Astrocyte of the spinal cord (primary cell): Measurements from ENCODE around the gene MBD1.
"Not testable (repeated sequence)": the region's sequence is repeated elsewhere in the genome, so short reads cannot be mapped to it uniquely, and the experiment has no call there.

ENCODE experiments used
- DNase-seq: peaks from one replicate; pipeline ENCODE4 v3.0.0; 2011; ENCODE audit warnings: low read depth, low spot score
- H3K4me3 ChIP-seq: 2 replicates; pipeline ENCODE4 v1.5.1; 2011; ENCODE audit warnings: low read depth, mild to moderate bottlenecking, low read length, moderate library complexity
- in situ Hi-C: cut with HindIII; loops from 2 replicates; pipeline ENCODE4 v1.10.0; 2017; ENCODE audit warnings: low sequenced_read_pairs
- TF ChIP-seq, protein P1 (sequence below): IDR thresholded peaks from 2 replicates; pipeline ENCODE4 v1.5.1; 2012; ENCODE audit warnings: low read depth, mild to moderate bottlenecking, low read length, inconsistent platforms

MBD1 gene

GRCh38 chr18:50250935-50251334 is 30.4 kb downstream of the MBD1 start:
- in situ Hi-C loops: no loop called here
- DNase-seq: no peak
- TF ChIP-seq, protein P1, sequence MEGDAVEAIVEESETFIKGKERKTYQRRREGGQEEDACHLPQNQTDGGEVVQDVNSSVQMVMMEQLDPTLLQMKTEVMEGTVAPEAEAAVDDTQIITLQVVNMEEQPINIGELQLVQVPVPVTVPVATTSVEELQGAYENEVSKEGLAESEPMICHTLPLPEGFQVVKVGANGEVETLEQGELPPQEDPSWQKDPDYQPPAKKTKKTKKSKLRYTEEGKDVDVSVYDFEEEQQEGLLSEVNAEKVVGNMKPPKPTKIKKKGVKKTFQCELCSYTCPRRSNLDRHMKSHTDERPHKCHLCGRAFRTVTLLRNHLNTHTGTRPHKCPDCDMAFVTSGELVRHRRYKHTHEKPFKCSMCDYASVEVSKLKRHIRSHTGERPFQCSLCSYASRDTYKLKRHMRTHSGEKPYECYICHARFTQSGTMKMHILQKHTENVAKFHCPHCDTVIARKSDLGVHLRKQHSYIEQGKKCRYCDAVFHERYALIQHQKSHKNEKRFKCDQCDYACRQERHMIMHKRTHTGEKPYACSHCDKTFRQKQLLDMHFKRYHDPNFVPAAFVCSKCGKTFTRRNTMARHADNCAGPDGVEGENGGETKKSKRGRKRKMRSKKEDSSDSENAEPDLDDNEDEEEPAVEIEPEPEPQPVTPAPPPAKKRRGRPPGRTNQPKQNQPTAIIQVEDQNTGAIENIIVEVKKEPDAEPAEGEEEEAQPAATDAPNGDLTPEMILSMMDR: no peak

GRCh38 chr18:50249576-50249975 is 31.7 kb downstream of the MBD1 start:
- TF ChIP-seq, protein P1: no peak
- H3K4me3 ChIP-seq: no peak overlapping the region
- in situ Hi-C loops: no loop called here
- no peak for DNase-seq

More at GRCh38 chr18:50250935-50251334, 30.4 kb downstream of the MBD1 start:
- H3K4me3 ChIP-seq: no peak overlapping the region

DNA sequence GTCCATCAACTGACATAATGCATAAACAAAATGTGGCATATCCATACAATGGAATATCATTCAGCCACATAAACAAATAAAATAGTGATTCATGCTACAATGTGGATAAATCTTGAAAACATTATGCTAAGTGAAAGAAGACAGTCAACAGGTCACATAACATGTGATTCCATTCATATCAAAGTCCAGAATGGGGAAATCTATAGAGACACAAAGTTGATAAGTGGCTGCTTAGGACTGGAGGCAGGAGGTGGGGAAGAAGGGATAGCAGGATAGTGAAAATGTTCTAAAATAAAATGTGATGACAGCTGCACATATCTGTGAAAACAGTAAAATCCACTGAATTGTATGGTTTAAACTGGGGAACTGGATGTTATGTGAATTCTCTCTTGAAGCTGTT is 33.8 kb downstream of the MBD1 start:
- TF ChIP-seq, protein P1: no peak
- in situ Hi-C loops: no loop called here
- no peak for DNase-seq
- no peak overlapping the region for H3K4me3 ChIP-seq

DNA sequence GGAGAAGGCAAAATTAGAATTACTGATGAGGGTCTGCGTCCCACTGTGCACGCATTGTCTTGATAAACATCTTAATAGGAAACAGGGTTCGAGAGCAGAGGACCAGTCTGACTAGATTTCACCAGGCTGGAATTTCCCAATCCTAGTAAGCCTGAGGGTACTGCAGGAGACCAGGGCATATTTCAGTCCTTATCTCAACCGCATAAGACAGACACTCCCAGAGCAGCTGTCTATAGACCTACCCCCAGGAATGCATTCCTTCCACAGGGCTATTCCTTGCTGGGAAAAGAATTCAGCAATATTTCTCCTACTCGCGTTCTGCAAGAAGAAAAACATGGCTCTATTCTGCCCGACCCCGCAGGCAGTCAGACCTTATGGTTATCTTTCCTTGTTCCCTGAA is 39.6 kb downstream of the MBD1 start:
- DNase-seq, in situ Hi-C loops: not testable (repeated sequence)

GRCh38 chr18:50240080-50240563 is 41.2 kb downstream of the MBD1 start:
- in situ Hi-C loops: no loop called here

More for the DNA sequence above, 39.6 kb downstream of the MBD1 start:
- H3K4me3 ChIP-seq: not testable (repeated sequence)

DNA sequence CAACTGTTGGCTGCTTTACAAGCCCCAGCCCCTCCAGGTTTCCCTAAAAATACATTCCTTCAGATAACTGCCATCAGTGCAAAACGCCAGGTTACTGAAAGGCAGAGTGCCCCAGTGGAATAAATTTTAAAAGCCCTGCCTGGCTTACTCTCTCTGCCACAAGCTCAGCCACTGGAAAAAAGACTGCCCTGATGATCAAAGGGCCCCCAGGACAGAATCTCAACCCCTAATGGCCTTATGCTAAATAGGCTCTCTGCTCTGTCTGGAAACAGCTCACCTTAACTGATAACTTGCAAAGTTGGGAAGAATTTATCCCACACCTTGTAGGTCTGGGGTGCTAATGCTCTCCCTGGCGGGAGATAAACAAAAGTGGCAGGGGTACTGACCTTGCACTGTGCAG is 48.9 kb downstream of the MBD1 start:
- in situ Hi-C loops: no loop called here
- DNase-seq: no peak
- H3K4me3 ChIP-seq: no peak overlapping the region
- TF ChIP-seq, protein P1: no peak

More at GRCh38 chr18:50240080-50240563, 41.2 kb downstream of the MBD1 start:
- no peak overlapping the region for H3K4me3 ChIP-seq
- TF ChIP-seq, protein P1: no peak
- DNase-seq: no peak

DNA sequence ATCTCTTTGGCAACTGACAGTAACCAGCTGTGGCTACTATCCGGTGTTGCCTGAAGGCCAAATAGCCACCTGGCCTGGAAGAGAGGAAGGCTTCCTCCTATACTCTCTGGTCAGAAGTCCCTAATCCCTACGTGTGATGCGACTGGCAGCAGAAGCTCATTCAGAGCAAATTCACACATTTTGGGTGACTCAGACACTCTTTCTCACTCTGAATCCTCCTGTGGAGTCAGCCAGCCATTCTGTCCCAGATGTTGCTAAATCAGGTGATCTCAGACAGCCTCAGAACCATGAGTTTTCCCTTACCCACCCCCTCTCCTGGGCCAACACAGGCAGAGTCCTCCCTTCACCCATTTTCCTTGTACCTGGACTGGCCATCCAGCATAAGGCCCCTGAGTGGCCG is 49.7 kb downstream of the MBD1 start:
- in situ Hi-C loops: no loop called here
- DNase-seq: no peak
- TF ChIP-seq, protein P1: no peak
- no peak overlapping the region for H3K4me3 ChIP-seq

- DNase-seq, in situ Hi-C loops: not testable (repeated sequence)
Observed at GRCh38 chr18:50220249-50220648, 61.1 kb downstream of the MBD1 start.

More at GRCh38 chr18:50220249-50220648, 61.1 kb downstream of the MBD1 start:
- H3K4me3 ChIP-seq: not testable (repeated sequence)
